ENCODE measurements around the gene CATSPER1. TPM values are rescaled to one million over a fixed set of nuclear protein-coding genes. Genes with fewer than 3 reads are reported as not detected.

Gene CATSPER1
- total and polyA plus RNA-seq, 2 of the 13 experiments (the other 11 are each of a cell fraction or from before 2014, with no cell fraction given) = 0.17 TPM; not detected in 1

GRCh38 chr11:66036334-66036710 lies 10.0 kb upstream of the CATSPER1 start:
- Histone ChIP-seq H3K4me2 (ENCODE audit: low read depth, low read length) (no peak overlapping the region), H3K4me3 (replicated peaks in 1 of 3; ENCODE audit: insufficient read depth in 1 of 3, low read depth in 2 of 3, low read length in 3 of 3) (no peak overlapping the region), H3K79me2 (ENCODE audit: insufficient read depth, low read length) (no peaks in the 10 kb centered on the region), H4K20me1 (ENCODE audit: insufficient read depth, low read length) (no peaks in the 10 kb centered on the region), H3K27me3 (ENCODE audit: control insufficient read depth in 1 of 2, insufficient read depth in 2 of 2, low read length in 2 of 2) (peaks cover 5% of the 10 kb centered on the region in 2 experiments; a peak in 1 of 5 replicates), H3K27ac (ENCODE audit: extremely low read length, insufficient read depth, low read length) (no peak overlapping the region), H3K9ac (ENCODE audit: insufficient read depth, low read depth, low read length) (no peak overlapping the region), H3K36me3 (replicated peaks in 1 of 2; ENCODE audit: control insufficient read depth in 1 of 2, insufficient read depth in 2 of 2, low read length in 2 of 2) (no peaks in the 10 kb centered on the region), H2AFZ (ENCODE audit: low read length) (no peak overlapping the region), H3K4me1 (ENCODE audit: insufficient read depth, low read length) (peaks cover 8% of the 10 kb centered on the region; the same call in 1 of the 2 replicates), H3K9me3 (ENCODE audit: low read length) (no peaks in the 10 kb centered on the region)
- FAIRE-seq = no peak
- no TSS peak for BruUV-seq (replicated peaks)
- DNase-seq (ENCODE audit: low spot score) = no peak
- ChIA-PET POLR2A (interaction anchor here (1.0 kb wide), 1 partner anchor 9 kb away, joined by 3 read pairs; no protein-coding TSS in a partner anchor), CTCF (ENCODE audit: low intra/inter-chr PET ratio, low total read pairs) (no interaction called here)
- intact Hi-C loops (cut with micrococcal nuclease; ENCODE audit: unreplicated experiment) = no loop called here
- in situ Hi-C loops (cut with HindIII; ENCODE audit: extremely low pct_ligation_motif_present, low pct_unique_long_range_greater_than_20kb) = no loop called here
- TF ChIP-seq HIVEP1 (CRISPR knock-in tag; IDR thresholded peaks at IDR 0.05) (no peak), FOSL2 (CRISPR knock-in tag; IDR thresholded peaks at IDR 0.05) (peak; percentile 35; the same call in 1 of the 2 replicates)
- 23% methylated on average over 5 of the region's 5 CpGs for WGBS (ENCODE audit: low lambda C conversion rate)
- ATAC-seq = no peak

- CTCF ChIA-PET (ENCODE audit: low intra/inter-chr PET ratio, low total read pairs) = no interaction called here
- Histone ChIP-seq H3K9me3 (ENCODE audit: low read length) (no peaks in the 10 kb centered on the region), H2AFZ (ENCODE audit: low read length) (no peak overlapping the region), H3K79me2 (ENCODE audit: insufficient read depth, low read length) (no peaks in the 10 kb centered on the region), H3K9ac (ENCODE audit: insufficient read depth, low read depth, low read length) (no peak overlapping the region), H3K4me3 (replicated peaks in 1 of 3; ENCODE audit: insufficient read depth in 1 of 3, low read depth in 2 of 3, low read length in 3 of 3) (no peak overlapping the region), H3K4me1 (ENCODE audit: insufficient read depth, low read length) (peaks cover 8% of the 10 kb centered on the region; the same call in 1 of the 2 replicates), H3K27ac (ENCODE audit: extremely low read length, insufficient read depth, low read length) (no peak overlapping the region), H3K4me2 (ENCODE audit: low read depth, low read length) (no peak overlapping the region), H3K36me3 (replicated peaks in 1 of 2; ENCODE audit: control insufficient read depth in 1 of 2, insufficient read depth in 2 of 2, low read length in 2 of 2) (no peaks in the 10 kb centered on the region), H4K20me1 (ENCODE audit: insufficient read depth, low read length) (no peaks in the 10 kb centered on the region), H3K27me3 (ENCODE audit: control insufficient read depth in 1 of 2, insufficient read depth in 2 of 2, low read length in 2 of 2) (peaks cover 4 to 5% of the 10 kb centered on the region in 2 experiments; a peak in 1 of 5 replicates)
- ATAC-seq = no peak
- TF ChIP-seq THAP7 (CRISPR knock-in tag; IDR thresholded peaks at IDR 0.05) (no peak), TBX3 (IDR thresholded peaks at IDR 0.05; ENCODE audit: borderline replicate concordance) (no peak), U2AF1 (optimal IDR thresholded peaks at IDR 0.05; ENCODE audit: low read depth, low read length) (no peak), ZNF280D (CRISPR knock-in tag; IDR thresholded peaks at IDR 0.05) (no peak), ZNF136 (CRISPR knock-in tag; IDR thresholded peaks at IDR 0.05; ENCODE audit: low read depth) (no peak)
- POLR2A ChIA-PET = interaction anchor here (1.0 kb wide), 1 partner anchor 9 kb away, joined by 3 read pairs; no protein-coding TSS in a partner anchor
- BruUV-seq (replicated peaks) = no TSS peak
- DNase-seq (ENCODE audit: low spot score) = no peak
- FAIRE-seq = no peak
- in situ Hi-C loops (cut with HindIII; ENCODE audit: extremely low pct_ligation_motif_present, low pct_unique_long_range_greater_than_20kb) = no loop called here
- intact Hi-C loops (cut with micrococcal nuclease; ENCODE audit: unreplicated experiment) = no loop called here
- 34% methylated on average over 5 of the region's 9 CpGs for WGBS (ENCODE audit: low lambda C conversion rate)
Observed at GRCh38 chr11:66035653-66036333, 9.5 kb upstream of the CATSPER1 start.
